Pancreas (tissue), 10 donors: ENCODE data around the gene SNRNP25. TPM values are rescaled to one million over a fixed set of nuclear protein-coding genes. Genes with fewer than 3 reads are reported as not detected.

Source experiments
- ATAC-seq, 4 donors: fragments of 200-7000 bp; cut with Tn5 transposase; one replicate each; pipeline versions ENCODE4 v1.8.0 to v1.9.1; 2020; ENCODE audit warnings: mild to moderate bottlenecking in 4 of 4, moderate library complexity in 4 of 4
- DNase-seq, 6 donors: peaks; one replicate each; pipeline ENCODE4 v3.0.0-alpha.2; 2020
- FAIRE-seq: peaks from 2 replicates; lab custom pipeline; 2012; peaks lifted over from hg19 to GRCh38; lab: Jason Lieb, UNC
- H3K27ac ChIP-seq, 4 donors: fragments of 200-600 bp; sonication (generic); 1 replicate in 3 of 4; 2 replicates in 1 of 4; pipeline versions ENCODE4 v1.5.0 to v1.8.0; 2020
- H3K27me3 ChIP-seq, 4 donors: fragments of 200-600 bp; one replicate each; pipeline ENCODE4 v1.8.0; 2021
- H3K36me3 ChIP-seq, 3 donors: fragments of 200-600 bp; sonication (generic) in 1 of 3; one replicate each; pipeline versions ENCODE4 v1.5.0 to v1.8.0; 2020 to 2021
- H3K4me1 ChIP-seq, 3 donors: fragments of 200-600 bp; one replicate each; pipeline ENCODE4 v1.8.0; 2021
- H3K4me3 ChIP-seq, 4 donors: fragments of 200-600 bp; sonication (generic) in 2 of 4; one replicate each; pipeline versions ENCODE4 v1.5.0 to v1.8.0; 2020 to 2021
- H3K9me3 ChIP-seq, 4 donors: fragments of 200-600 bp; one replicate each; pipeline ENCODE4 v1.8.0; 2021
- CTCF ChIP-seq, 4 donors: fragments of 200-600 bp; sonication (generic) in 3 of 4; IDR thresholded peaks; one replicate each; pipeline versions ENCODE4 v1.5.0 to v1.8.0; 2021; ENCODE audit warnings: antibody characterized with exemption in 4 of 4
- WGBS, 2 donors: extraction: QIAGEN DNeasy Blood & Tissue Kit; methylation state at CpG; one replicate each; pipeline ENCODE4 v1.1.7; 2013; 5-methylcytosine and 5-hydroxymethylcytosine counted together
- intact Hi-C, 3 donors: fragments of 100-400 bp; cut with DNase I; formaldehyde crosslinking; loops; one replicate each; pipeline versions ENCODE4 v1.11.1 to v1.14.2; 2022
- polyA plus RNA-seq, 2 donors: library from polyadenylated mRNA; stranded (reverse); fragments of 200-250 nt; gene quantifications; one replicate each; pipeline ENCODE4 v1.2.3, GENCODE V29; 2013
- total RNA-seq, 6 donors: library from RNA; stranded (reverse); fragmentation: NEBNext Ultra II Directional in 4 of 6; extraction: Animal tissue kit (Norgen Biotek cat#: 25700) in 4 of 6; gene quantifications; one replicate each; pipeline versions ENCODE4 v1.2.1 to v1.2.4, GENCODE V29; 2021 to 2023
- donor health status: healthy with polysubstance abuse.
- donor health status: DM: no; HTN: no; CAD: no; lungs with moderate emphysema.
- donor health status: DM: no; HTN: no; CAD: no.
- donor health status: control.
- donor health status: control.
- donor health status: Bipolar disorder and iron deficiency.
- donor health status: DM: yes; HTN: yes; CAD: no.
- donor health status: DM: no; HTN: no; CAD: no.
- donor health status: DM: no; HTN: no; CAD: no.
- donor health status: DM: yes; HTN: yes; CAD: no.

SNRNP25 gene
- total and polyA plus RNA-seq, 8 donors = 6.8 to 17.3 (median 8.6) TPM

- H3K27ac ChIP-seq = no peak overlapping the region
- H3K9me3 ChIP-seq = no peaks in the 10 kb centered on the region
- H3K4me1 ChIP-seq = peaks cover 0 to 13% (median 10%) of the 10 kb centered on the region in 3 donors
- FAIRE-seq (no peak), DNase-seq (peak in 2 of 6 donors; percentile 32 to 60), ATAC-seq (no peak)
- H3K4me3 ChIP-seq = no peak overlapping the region
- TF ChIP-seq CTCF (IDR thresholded peaks at IDR 0.05) = no peak
- 86 to 89% methylated on average over 27 of the region's 27 CpGs for WGBS, 2 donors
- H3K27me3 ChIP-seq = no peaks in the 10 kb centered on the region
- H3K36me3 ChIP-seq = peaks cover 0 to 7% (median 0%) of the 10 kb centered on the region in 3 donors
- intact Hi-C loops = no loop called here
Measured at GRCh38 chr16:67884-68789, 14.5 kb downstream of the SNRNP25 start.

GRCh38 chr16:69181-69580, 15.6 kb downstream of the SNRNP25 start:
- H3K4me1 ChIP-seq = peaks cover 0 to 13% (median 11%) of the 10 kb centered on the region in 3 donors
- H3K27ac ChIP-seq = no peak overlapping the region
- DNase-seq (peak in 2 of 6 donors; percentile 34 to 68), ATAC-seq (no peak), FAIRE-seq (no peak)
- no peaks in the 10 kb centered on the region for H3K36me3 ChIP-seq
- intact Hi-C loops = no loop called here
- 73 to 80% methylated on average over 8 of the region's 8 CpGs for WGBS, 2 donors
- no peak overlapping the region for H3K4me3 ChIP-seq
- H3K27me3 ChIP-seq = no peaks in the 10 kb centered on the region
- H3K9me3 ChIP-seq = no peaks in the 10 kb centered on the region
- no peak for TF ChIP-seq CTCF (IDR thresholded peaks at IDR 0.05)

GRCh38 chr16:71210-71539, 17.5 kb downstream of the SNRNP25 start:
- H3K27ac ChIP-seq = peak overlapping the region; percentile 73 to 78 (median 74)
- H3K4me3 ChIP-seq = peak overlapping the region in 3 of 4 donors; percentile 51 to 74 (median 61)
- 33 to 44% methylated on average over 5 of the region's 5 CpGs for WGBS, 2 donors
- TF ChIP-seq CTCF (IDR thresholded peaks at IDR 0.05) = no peak
- no peak for ATAC-seq
- no peaks in the 10 kb centered on the region for H3K27me3 ChIP-seq
- intact Hi-C loops = no loop called here
- H3K9me3 ChIP-seq = no peaks in the 10 kb centered on the region
- FAIRE-seq = no peak
- no peaks in the 10 kb centered on the region for H3K36me3 ChIP-seq
- DNase-seq = no peak
- peaks cover under 1 to 13% (median 11%) of the 10 kb centered on the region in 3 donors for H3K4me1 ChIP-seq

GRCh38 chr16:71540-72401, 18.1 kb downstream of the SNRNP25 start:
- WGBS, 2 donors = 8 to 11% methylated on average over 48 to 57 of the region's 57 CpGs
- Histone ChIP-seq H3K4me1 (peaks cover 7 to 19% (median 16%) of the 10 kb centered on the region in 3 donors), H3K4me3 (peak overlapping the region; percentile 48 to 74 (median 56)), H3K36me3 (no peaks in the 10 kb centered on the region), H3K27ac (peak overlapping the region; percentile 73 to 78 (median 74)), H3K9me3 (no peaks in the 10 kb centered on the region), H3K27me3 (no peaks in the 10 kb centered on the region)
- FAIRE-seq = no peak
- intact Hi-C loops = no loop called here
- peak; percentile 66 to 81 (median 74) for DNase-seq
- ATAC-seq = peak; percentile 56 to 74 (median 59)
- no peak for TF ChIP-seq CTCF (IDR thresholded peaks at IDR 0.05)
